Ishikawa (cell line): ENCODE data around the gene NDUFV1.

ENCODE experiments used
- CEBPB ChIP-seq: IDR thresholded peaks from 2 replicates; pipeline ENCODE4 v1.6.1; 2012
- CREB1 ChIP-seq: IDR thresholded peaks from 2 replicates; pipeline ENCODE4 v1.6.1; 2012; ENCODE audit warnings: low read depth
- EGR1 ChIP-seq: IDR thresholded peaks from 2 replicates; pipeline ENCODE4 v1.6.1; 2012
- FOXM1 ChIP-seq: IDR thresholded peaks from 2 replicates; pipeline ENCODE4 v1.6.1; 2012; ENCODE audit warnings: low read depth, borderline replicate concordance
- RAD21 ChIP-seq: IDR thresholded peaks from 2 replicates; pipeline ENCODE4 v1.6.1; 2012; ENCODE audit warnings: low read depth
- TAF1 ChIP-seq: IDR thresholded peaks from 2 replicates; pipeline ENCODE4 v1.6.1; 2012; ENCODE audit warnings: low read depth, mild to moderate bottlenecking
- TCF12 ChIP-seq: IDR thresholded peaks from 2 replicates; pipeline ENCODE4 v1.6.1; 2012; ENCODE audit warnings: low read depth
- YY1 ChIP-seq: IDR thresholded peaks from 2 replicates; pipeline ENCODE4 v1.6.1; 2012; ENCODE audit warnings: low read depth
- ZBTB7A ChIP-seq: IDR thresholded peaks from 2 replicates; pipeline ENCODE4 v1.6.1; 2012; ENCODE audit warnings: low read depth
- TF ChIP-seq, protein P1 (sequence below): IDR thresholded peaks from 2 replicates; pipeline ENCODE4 v1.6.1; 2012; ENCODE audit warnings: low read depth, mild to moderate bottlenecking
- TF ChIP-seq, protein P2 (sequence below): IDR thresholded peaks from 2 replicates; pipeline ENCODE4 v1.6.1; 2012

DNA sequence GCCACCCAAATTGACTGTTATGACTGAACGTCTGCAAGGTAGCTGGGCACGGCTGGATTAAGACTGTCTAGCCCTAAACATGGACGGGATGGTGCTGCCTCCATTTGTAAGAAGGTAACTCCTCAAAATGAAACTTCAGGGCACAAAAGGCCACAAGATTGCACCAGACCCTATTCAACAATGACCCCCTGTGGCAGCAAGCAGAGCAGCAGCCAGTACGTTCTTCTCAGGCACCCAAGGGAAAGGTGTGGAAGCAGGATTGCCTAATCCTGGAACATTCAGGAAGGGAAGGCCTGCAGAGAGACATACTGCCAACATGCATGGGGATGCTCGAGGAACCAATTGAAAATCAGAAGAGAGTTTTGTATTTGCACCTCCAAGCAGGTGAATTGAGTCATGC is 37.3 kb downstream of the NDUFV1 start:
- TF ChIP-seq YY1 = no peak
- no peak for TF ChIP-seq EGR1
- TF ChIP-seq CREB1 = no peak
- TF ChIP-seq ZBTB7A = no peak
- peak; percentile 48 for TF ChIP-seq CEBPB
- no peak for TF ChIP-seq TCF12
- no peak for TF ChIP-seq TAF1
- no peak for TF ChIP-seq FOXM1
- TF ChIP-seq, protein P1, sequence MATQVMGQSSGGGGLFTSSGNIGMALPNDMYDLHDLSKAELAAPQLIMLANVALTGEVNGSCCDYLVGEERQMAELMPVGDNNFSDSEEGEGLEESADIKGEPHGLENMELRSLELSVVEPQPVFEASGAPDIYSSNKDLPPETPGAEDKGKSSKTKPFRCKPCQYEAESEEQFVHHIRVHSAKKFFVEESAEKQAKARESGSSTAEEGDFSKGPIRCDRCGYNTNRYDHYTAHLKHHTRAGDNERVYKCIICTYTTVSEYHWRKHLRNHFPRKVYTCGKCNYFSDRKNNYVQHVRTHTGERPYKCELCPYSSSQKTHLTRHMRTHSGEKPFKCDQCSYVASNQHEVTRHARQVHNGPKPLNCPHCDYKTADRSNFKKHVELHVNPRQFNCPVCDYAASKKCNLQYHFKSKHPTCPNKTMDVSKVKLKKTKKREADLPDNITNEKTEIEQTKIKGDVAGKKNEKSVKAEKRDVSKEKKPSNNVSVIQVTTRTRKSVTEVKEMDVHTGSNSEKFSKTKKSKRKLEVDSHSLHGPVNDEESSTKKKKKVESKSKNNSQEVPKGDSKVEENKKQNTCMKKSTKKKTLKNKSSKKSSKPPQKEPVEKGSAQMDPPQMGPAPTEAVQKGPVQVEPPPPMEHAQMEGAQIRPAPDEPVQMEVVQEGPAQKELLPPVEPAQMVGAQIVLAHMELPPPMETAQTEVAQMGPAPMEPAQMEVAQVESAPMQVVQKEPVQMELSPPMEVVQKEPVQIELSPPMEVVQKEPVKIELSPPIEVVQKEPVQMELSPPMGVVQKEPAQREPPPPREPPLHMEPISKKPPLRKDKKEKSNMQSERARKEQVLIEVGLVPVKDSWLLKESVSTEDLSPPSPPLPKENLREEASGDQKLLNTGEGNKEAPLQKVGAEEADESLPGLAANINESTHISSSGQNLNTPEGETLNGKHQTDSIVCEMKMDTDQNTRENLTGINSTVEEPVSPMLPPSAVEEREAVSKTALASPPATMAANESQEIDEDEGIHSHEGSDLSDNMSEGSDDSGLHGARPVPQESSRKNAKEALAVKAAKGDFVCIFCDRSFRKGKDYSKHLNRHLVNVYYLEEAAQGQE = no peak
- peak; percentile 50 for TF ChIP-seq RAD21
- TF ChIP-seq, protein P2, sequence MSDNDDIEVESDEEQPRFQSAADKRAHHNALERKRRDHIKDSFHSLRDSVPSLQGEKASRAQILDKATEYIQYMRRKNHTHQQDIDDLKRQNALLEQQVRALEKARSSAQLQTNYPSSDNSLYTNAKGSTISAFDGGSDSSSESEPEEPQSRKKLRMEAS = no peak
